Ishikawa (cell line): ENCODE measurements around the gene TTLL3.

Experiments used
- CREB1 ChIP-seq: IDR thresholded peaks from 2 replicates; pipeline ENCODE4 v1.6.1; 2012; ENCODE audit warnings: low read depth
- TF ChIP-seq, protein P1 (sequence below): IDR thresholded peaks from 2 replicates; pipeline ENCODE4 v1.6.1; 2012; ENCODE audit warnings: low read depth, mild to moderate bottlenecking

DNA sequence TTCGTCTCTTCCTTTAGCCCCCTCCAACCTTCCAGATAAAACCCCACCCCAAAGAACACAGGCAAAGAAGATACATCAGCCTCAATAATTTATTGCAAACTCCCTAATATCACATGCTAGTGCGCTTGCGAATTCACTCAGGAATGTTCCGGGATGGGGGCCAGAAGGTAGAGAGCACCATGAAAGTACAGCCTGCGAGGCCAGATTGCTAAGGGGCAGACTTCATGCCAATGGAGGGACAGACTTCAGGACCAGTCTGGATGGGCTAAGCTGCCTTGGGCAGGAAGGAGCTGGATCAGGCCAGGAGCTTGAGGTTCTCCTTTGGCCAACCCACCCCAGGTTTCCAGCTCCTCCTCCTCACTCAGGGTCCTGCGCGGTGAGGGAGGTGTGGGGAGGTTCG is 56.6 kb downstream of the TTLL3 start:
- TF ChIP-seq, protein P1, sequence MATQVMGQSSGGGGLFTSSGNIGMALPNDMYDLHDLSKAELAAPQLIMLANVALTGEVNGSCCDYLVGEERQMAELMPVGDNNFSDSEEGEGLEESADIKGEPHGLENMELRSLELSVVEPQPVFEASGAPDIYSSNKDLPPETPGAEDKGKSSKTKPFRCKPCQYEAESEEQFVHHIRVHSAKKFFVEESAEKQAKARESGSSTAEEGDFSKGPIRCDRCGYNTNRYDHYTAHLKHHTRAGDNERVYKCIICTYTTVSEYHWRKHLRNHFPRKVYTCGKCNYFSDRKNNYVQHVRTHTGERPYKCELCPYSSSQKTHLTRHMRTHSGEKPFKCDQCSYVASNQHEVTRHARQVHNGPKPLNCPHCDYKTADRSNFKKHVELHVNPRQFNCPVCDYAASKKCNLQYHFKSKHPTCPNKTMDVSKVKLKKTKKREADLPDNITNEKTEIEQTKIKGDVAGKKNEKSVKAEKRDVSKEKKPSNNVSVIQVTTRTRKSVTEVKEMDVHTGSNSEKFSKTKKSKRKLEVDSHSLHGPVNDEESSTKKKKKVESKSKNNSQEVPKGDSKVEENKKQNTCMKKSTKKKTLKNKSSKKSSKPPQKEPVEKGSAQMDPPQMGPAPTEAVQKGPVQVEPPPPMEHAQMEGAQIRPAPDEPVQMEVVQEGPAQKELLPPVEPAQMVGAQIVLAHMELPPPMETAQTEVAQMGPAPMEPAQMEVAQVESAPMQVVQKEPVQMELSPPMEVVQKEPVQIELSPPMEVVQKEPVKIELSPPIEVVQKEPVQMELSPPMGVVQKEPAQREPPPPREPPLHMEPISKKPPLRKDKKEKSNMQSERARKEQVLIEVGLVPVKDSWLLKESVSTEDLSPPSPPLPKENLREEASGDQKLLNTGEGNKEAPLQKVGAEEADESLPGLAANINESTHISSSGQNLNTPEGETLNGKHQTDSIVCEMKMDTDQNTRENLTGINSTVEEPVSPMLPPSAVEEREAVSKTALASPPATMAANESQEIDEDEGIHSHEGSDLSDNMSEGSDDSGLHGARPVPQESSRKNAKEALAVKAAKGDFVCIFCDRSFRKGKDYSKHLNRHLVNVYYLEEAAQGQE = no peak
- TF ChIP-seq CREB1 = no peak
